ENCODE results near the gene DR1. TPM values are rescaled to one million over a fixed set of nuclear protein-coding genes. Genes with fewer than 3 reads are reported as not detected.
A peak's percentile ranks its signal among the peaks of the same experiment; 100 is the strongest.
"Not testable (repeated sequence)": the region's sequence is repeated elsewhere in the genome, so short reads cannot be mapped to it uniquely, and the experiment has no call there.

Gene DR1
- total RNA-seq, 1 donor from 2014 or later = 78.3 TPM

DNA sequence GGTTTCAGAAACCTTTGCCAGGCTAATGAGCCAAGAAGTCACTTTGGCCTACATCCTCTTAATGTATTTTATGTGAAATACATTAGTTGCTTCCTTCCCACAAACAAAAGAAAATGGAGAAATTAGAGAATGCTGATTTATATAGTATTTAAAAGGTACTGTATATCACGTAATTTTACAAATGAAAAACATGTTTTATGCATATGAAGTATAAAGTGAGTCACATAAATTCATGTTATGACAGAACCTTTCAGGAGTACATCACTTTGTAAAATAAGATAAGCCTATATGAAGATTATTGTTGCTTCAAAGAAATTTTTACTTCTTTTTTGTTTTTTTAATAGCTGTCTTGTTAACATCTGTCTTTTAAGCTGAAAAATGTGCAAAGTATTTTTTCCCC, 4.6 kb downstream of the DR1 start:
- Histone ChIP-seq H3K4me1 (peaks cover 22% of the 10 kb centered on the region), H3K4me3 (no peak overlapping the region), H2AFZ (replicated peaks) (no peak overlapping the region), H3F3A (ENCODE audit: low read depth) (peaks cover 19% of the 10 kb centered on the region), H3K36me3 (no peaks in the 10 kb centered on the region), H3K27me3 (no peaks in the 10 kb centered on the region), H3K9ac (no peak overlapping the region), H3K4me2 (peak overlapping the region; percentile 90), H3K9me3 (ENCODE audit: low read depth) (no peaks in the 10 kb centered on the region), H4K20me1 (ENCODE audit: low read depth) (peaks cover 40% of the 10 kb centered on the region), H3K27ac (no peak overlapping the region), H3K79me2 (ENCODE audit: low read depth) (peaks cover 97% of the 10 kb centered on the region)
- no peak for DNase-seq (ENCODE audit: low spot score)
- Mint-ChIP-seq H3K4me1 (peaks cover 21% of the 10 kb centered on the region), H3K4me3 (no peak overlapping the region), H3K27me3 (ENCODE audit: insufficient read depth, low read depth) (peaks cover 2% of the 10 kb centered on the region), H3K36me3 (peaks cover 12% of the 10 kb centered on the region), H3K27ac (no peak overlapping the region), H3K9me3 (no peaks in the 10 kb centered on the region)
- TF ChIP-seq EZH2phosphoT487 (IDR thresholded peaks at IDR 0.05) (no peak), EZH2 (IDR thresholded peaks at IDR 0.05) (no peak)
- TF ChIP-seq, protein P1, sequence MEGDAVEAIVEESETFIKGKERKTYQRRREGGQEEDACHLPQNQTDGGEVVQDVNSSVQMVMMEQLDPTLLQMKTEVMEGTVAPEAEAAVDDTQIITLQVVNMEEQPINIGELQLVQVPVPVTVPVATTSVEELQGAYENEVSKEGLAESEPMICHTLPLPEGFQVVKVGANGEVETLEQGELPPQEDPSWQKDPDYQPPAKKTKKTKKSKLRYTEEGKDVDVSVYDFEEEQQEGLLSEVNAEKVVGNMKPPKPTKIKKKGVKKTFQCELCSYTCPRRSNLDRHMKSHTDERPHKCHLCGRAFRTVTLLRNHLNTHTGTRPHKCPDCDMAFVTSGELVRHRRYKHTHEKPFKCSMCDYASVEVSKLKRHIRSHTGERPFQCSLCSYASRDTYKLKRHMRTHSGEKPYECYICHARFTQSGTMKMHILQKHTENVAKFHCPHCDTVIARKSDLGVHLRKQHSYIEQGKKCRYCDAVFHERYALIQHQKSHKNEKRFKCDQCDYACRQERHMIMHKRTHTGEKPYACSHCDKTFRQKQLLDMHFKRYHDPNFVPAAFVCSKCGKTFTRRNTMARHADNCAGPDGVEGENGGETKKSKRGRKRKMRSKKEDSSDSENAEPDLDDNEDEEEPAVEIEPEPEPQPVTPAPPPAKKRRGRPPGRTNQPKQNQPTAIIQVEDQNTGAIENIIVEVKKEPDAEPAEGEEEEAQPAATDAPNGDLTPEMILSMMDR (IDR thresholded peaks at IDR 0.05) = no peak

DNA sequence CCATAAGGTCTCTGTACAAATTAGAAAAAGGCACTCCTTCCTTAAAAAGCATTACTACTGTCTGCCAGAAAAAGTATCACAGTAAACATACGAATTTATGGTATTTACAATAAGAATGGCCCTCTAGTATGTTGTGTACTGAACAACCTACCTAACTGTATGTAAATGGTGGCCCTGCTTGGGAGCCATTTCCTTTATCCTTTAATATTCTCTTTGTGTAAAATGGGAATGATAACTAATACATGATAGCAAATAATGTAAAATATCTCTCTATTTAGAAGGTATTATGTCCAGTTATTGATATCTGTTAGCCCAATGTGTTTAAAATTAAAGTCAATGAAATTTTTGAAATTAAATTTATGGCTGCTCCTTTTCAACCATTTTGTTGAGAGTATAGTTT, 5.2 kb downstream of the DR1 start:
- Histone ChIP-seq H3F3A (ENCODE audit: low read depth) (peaks cover 13% of the 10 kb centered on the region), H4K20me1 (ENCODE audit: low read depth) (peaks cover 40% of the 10 kb centered on the region), H3K27ac (no peak overlapping the region), H3K27me3 (no peaks in the 10 kb centered on the region), H3K36me3 (no peaks in the 10 kb centered on the region), H3K4me1 (peaks cover 22% of the 10 kb centered on the region), H3K4me3 (no peak overlapping the region), H3K9ac (no peak overlapping the region), H3K9me3 (ENCODE audit: low read depth) (no peaks in the 10 kb centered on the region), H3K4me2 (no peak overlapping the region), H2AFZ (replicated peaks) (no peak overlapping the region), H3K79me2 (ENCODE audit: low read depth) (peaks cover 100% of the 10 kb centered on the region)
- no peaks in the 10 kb centered on the region for H3K9me3 Mint-ChIP-seq
- H3K27me3 Mint-ChIP-seq (ENCODE audit: insufficient read depth, low read depth) = peaks cover 2% of the 10 kb centered on the region
- H3K4me3 Mint-ChIP-seq = no peak overlapping the region
- H3K4me1 Mint-ChIP-seq = peaks cover 21% of the 10 kb centered on the region
- H3K27ac Mint-ChIP-seq = no peak overlapping the region
- DNase-seq (ENCODE audit: low spot score) = no peak
- H3K36me3 Mint-ChIP-seq = peaks cover 12% of the 10 kb centered on the region
- no peak for TF ChIP-seq EZH2 (IDR thresholded peaks at IDR 0.05)

GRCh38 chr1:93351346-93351745, 5.6 kb downstream of the DR1 start:
- not testable (repeated sequence) for H3K4me2 ChIP-seq; H3K27ac Mint-ChIP-seq; H3K36me3 ChIP-seq; H2AFZ ChIP-seq (replicated peaks); H3K27me3 ChIP-seq; H3K9me3 Mint-ChIP-seq; H3K4me3 Mint-ChIP-seq; H3K9ac ChIP-seq; H3K4me3 ChIP-seq; H3F3A ChIP-seq (ENCODE audit: low read depth); H3K27me3 Mint-ChIP-seq (ENCODE audit: insufficient read depth, low read depth); H3K27ac ChIP-seq; H3K9me3 ChIP-seq (ENCODE audit: low read depth)
- Mint-ChIP-seq H3K36me3 (peaks cover 12% of the 10 kb centered on the region), H3K4me1 (peaks cover 21% of the 10 kb centered on the region)
- DNase-seq (ENCODE audit: low spot score) = peak; percentile 20
- peaks cover 100% of the 10 kb centered on the region for H3K79me2 ChIP-seq (ENCODE audit: low read depth)
- H4K20me1 ChIP-seq (ENCODE audit: low read depth) = peaks cover 39% of the 10 kb centered on the region
- H3K4me1 ChIP-seq = peaks cover 22% of the 10 kb centered on the region

GRCh38 chr1:93352376-93352775, 6.7 kb downstream of the DR1 start:
- Mint-ChIP-seq H3K36me3 (peaks cover 16% of the 10 kb centered on the region), H3K9me3 (no peaks in the 10 kb centered on the region), H3K27ac (no peak overlapping the region), H3K4me3 (no peak overlapping the region), H3K27me3 (ENCODE audit: insufficient read depth, low read depth) (no peaks in the 10 kb centered on the region), H3K4me1 (peaks cover 21% of the 10 kb centered on the region)
- H3F3A ChIP-seq (ENCODE audit: low read depth) = no peaks in the 10 kb centered on the region
- no peak overlapping the region for H3K27ac ChIP-seq
- no peak for TF ChIP-seq EZH2 (IDR thresholded peaks at IDR 0.05)
- no peaks in the 10 kb centered on the region for H3K9me3 ChIP-seq (ENCODE audit: low read depth)
- no peaks in the 10 kb centered on the region for H3K36me3 ChIP-seq
- H3K79me2 ChIP-seq (ENCODE audit: low read depth) = peaks cover 99% of the 10 kb centered on the region
- DNase-seq (ENCODE audit: low spot score) = no peak
- H3K4me2 ChIP-seq = no peak overlapping the region
- H3K9ac ChIP-seq = no peak overlapping the region
- no peaks in the 10 kb centered on the region for H3K27me3 ChIP-seq
- peaks cover 22% of the 10 kb centered on the region for H3K4me1 ChIP-seq
- H3K4me3 ChIP-seq = no peak overlapping the region
- H2AFZ ChIP-seq (replicated peaks) = no peak overlapping the region
- H4K20me1 ChIP-seq (ENCODE audit: low read depth) = peaks cover 28% of the 10 kb centered on the region

GRCh38 chr1:93353286-93353685, 7.6 kb downstream of the DR1 start:
- Mint-ChIP-seq H3K27me3 (ENCODE audit: insufficient read depth, low read depth) (no peaks in the 10 kb centered on the region), H3K36me3 (peaks cover 16% of the 10 kb centered on the region), H3K4me3 (no peak overlapping the region), H3K27ac (no peak overlapping the region), H3K4me1 (peaks cover 15% of the 10 kb centered on the region), H3K9me3 (no peaks in the 10 kb centered on the region)
- Histone ChIP-seq H3K36me3 (no peaks in the 10 kb centered on the region), H3K4me2 (no peak overlapping the region), H3K27me3 (no peaks in the 10 kb centered on the region), H3K4me1 (peaks cover 19% of the 10 kb centered on the region), H3F3A (ENCODE audit: low read depth) (no peaks in the 10 kb centered on the region), H3K9ac (no peak overlapping the region), H3K9me3 (ENCODE audit: low read depth) (no peaks in the 10 kb centered on the region), H4K20me1 (ENCODE audit: low read depth) (peaks cover 21% of the 10 kb centered on the region), H3K4me3 (no peak overlapping the region), H2AFZ (replicated peaks) (no peak overlapping the region), H3K79me2 (ENCODE audit: low read depth) (peaks cover 99% of the 10 kb centered on the region), H3K27ac (no peak overlapping the region)
- TF ChIP-seq, protein P1 (IDR thresholded peaks at IDR 0.05) = no peak
- TF ChIP-seq EZH2phosphoT487 (IDR thresholded peaks at IDR 0.05) (no peak), EZH2 (IDR thresholded peaks at IDR 0.05) (no peak)
- DNase-seq (ENCODE audit: low spot score) = no peak
